Body of pancreas (tissue), 4 donors: ENCODE results near the gene KXD1.

Experiments
- CTCF ChIP-seq, 7 experiments: fragments of 450-650 bp in 4 of 7; fragments of 200-600 bp in 3 of 7; sonication (generic) in 3 of 7; IDR thresholded peaks; one replicate each; pipeline ENCODE4 v1.5.1; 2016 to 2019; ENCODE audit warnings: antibody characterized with exemption in 7 of 7
- POLR2A ChIP-seq, 3 donors: fragments of 450-650 bp; IDR thresholded peaks; one replicate each; pipeline ENCODE4 v1.6.1; 2016; ENCODE audit warnings: antibody characterized with exemption in 3 of 3, mild to moderate bottlenecking in 2 of 3

GRCh38 chr19:18580311-18580710, 22.6 kb downstream of the KXD1 start:
- TF ChIP-seq CTCF (IDR thresholded peaks at IDR 0.05) (no peak), POLR2A (IDR thresholded peaks at IDR 0.05) (no peak)
